ENCODE data around the gene JAG1.

DNA sequence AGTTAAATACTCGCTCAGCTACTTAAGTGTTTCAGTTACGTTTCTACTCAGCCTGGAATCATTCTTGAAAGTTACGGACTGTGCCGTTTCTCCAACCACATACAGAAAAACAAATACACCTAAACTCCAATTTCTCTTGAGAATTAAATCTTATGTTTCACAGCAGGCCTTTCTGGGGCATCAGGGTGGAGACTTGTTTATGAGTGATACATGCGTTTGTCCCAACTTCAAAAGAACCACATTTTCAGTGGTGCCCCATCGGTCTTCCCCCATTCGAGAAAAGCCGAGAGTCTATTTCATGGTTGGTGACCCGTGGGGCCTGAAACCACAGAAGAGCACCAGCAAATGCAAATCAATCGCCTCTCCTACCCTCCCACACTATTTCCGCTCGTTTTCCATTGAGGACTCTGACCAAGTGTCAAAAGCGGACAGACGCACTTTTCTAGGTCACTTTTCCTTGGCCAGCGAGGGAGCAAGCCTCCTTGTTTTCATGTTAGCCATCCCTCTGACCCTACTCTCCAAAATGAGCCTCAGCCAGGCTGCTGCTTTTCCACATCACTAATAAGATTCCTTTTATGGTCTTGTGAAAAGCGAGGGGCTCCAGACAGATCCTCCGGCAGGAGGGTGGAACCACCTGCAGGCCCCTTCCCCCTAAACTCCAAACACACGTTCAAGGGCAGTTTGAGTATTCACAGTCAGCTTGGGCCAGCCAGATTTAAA is 3.1 kb downstream of the JAG1 start:
- TF ChIP-seq POLR2A (IDR thresholded peaks at IDR 0.05; ENCODE audit: low read depth, low read length): no peak
- no peak for TF ChIP-seq RAD21 (IDR thresholded peaks at IDR 0.05; ENCODE audit: low read length)
- TF ChIP-seq, protein P1, sequence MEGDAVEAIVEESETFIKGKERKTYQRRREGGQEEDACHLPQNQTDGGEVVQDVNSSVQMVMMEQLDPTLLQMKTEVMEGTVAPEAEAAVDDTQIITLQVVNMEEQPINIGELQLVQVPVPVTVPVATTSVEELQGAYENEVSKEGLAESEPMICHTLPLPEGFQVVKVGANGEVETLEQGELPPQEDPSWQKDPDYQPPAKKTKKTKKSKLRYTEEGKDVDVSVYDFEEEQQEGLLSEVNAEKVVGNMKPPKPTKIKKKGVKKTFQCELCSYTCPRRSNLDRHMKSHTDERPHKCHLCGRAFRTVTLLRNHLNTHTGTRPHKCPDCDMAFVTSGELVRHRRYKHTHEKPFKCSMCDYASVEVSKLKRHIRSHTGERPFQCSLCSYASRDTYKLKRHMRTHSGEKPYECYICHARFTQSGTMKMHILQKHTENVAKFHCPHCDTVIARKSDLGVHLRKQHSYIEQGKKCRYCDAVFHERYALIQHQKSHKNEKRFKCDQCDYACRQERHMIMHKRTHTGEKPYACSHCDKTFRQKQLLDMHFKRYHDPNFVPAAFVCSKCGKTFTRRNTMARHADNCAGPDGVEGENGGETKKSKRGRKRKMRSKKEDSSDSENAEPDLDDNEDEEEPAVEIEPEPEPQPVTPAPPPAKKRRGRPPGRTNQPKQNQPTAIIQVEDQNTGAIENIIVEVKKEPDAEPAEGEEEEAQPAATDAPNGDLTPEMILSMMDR (conservative IDR thresholded peaks at IDR 0.05; ENCODE audit: low read depth, low read length): no peak
- no peak for TF ChIP-seq RCOR1 (IDR thresholded peaks at IDR 0.05; ENCODE audit: insufficient replicate concordance, low read length)
- TF ChIP-seq SMC3 (IDR thresholded peaks at IDR 0.05; ENCODE audit: low read depth, low read length): no peak
- no peak for TF ChIP-seq CEBPB (IDR thresholded peaks at IDR 0.05; ENCODE audit: low read depth, low read length)

All from IMR-90 (cell line).